ENCODE data around the gene CPA4.

The CPA4 gene

GRCh38 chr7:130365511-130366441, 72.8 kb downstream of the CPA4 start:
- peak; percentile 86 for DNase-seq

GRCh38 chr7:130366564-130366963, 73.6 kb downstream of the CPA4 start:
- DNase-seq, result no peak

GRCh38 chr7:130367088-130367755, 74.3 kb downstream of the CPA4 start:
- DNase-seq, result no peak

- DNase-seq, result no peak
These were observed 75.1 kb downstream of the CPA4 start for GRCh38 chr7:130367836-130368746.

- DNase-seq, result peak; percentile 95
These were observed 76.2 kb downstream of the CPA4 start for GRCh38 chr7:130369110-130369711.

GRCh38 chr7:130369831-130370550, 77.0 kb downstream of the CPA4 start:
- peak; percentile 52 for DNase-seq

- peak; percentile 56 for DNase-seq
These were observed 78.1 kb downstream of the CPA4 start for GRCh38 chr7:130371046-130371445.

- DNase-seq, result peak; percentile 47
These were observed 79.6 kb downstream of the CPA4 start for GRCh38 chr7:130372402-130373165.

All from fibroblast of skin of scalp (primary cell).